Osteoblast (primary cell): ENCODE results near the gene CACNA2D3. TPM values are rescaled to one million over a fixed set of nuclear protein-coding genes. Genes with fewer than 3 reads are reported as not detected.

Source experiments
- DNase-seq: peaks from one replicate; pipeline ENCODE4 v3.0.0; 2011; ENCODE audit warnings: low spot score, mixed read lengths; ENCODE audit not compliant: insufficient read length; ENCODE audit errors: missing footprints
- H2AFZ ChIP-seq: 2 replicates; pipeline ENCODE4 v1.6.0; 2011; ENCODE audit warnings: mild to moderate bottlenecking, low read length
- H3K27ac ChIP-seq: 2 replicates; pipeline ENCODE4 v1.5.1; 2011; ENCODE audit warnings: mild to moderate bottlenecking, low read depth, low read length, moderate library complexity
- H3K27me3 ChIP-seq: 2 replicates; pipeline ENCODE4 v1.6.0; 2012; ENCODE audit warnings: mild to moderate bottlenecking, control low read depth, inconsistent platforms, low read length, moderate library complexity; ENCODE audit not compliant: insufficient read depth
- H3K36me3 ChIP-seq: 2 replicates; pipeline ENCODE4 v1.5.1; 2011; ENCODE audit warnings: mild to moderate bottlenecking, low read length, control low read depth, moderate library complexity; ENCODE audit not compliant: insufficient read depth
- H3K4me1 ChIP-seq: 2 replicates; pipeline ENCODE4 v1.5.1; 2011; ENCODE audit warnings: mild to moderate bottlenecking, low read length, control low read depth, moderate library complexity; ENCODE audit not compliant: insufficient read depth
- H3K4me2 ChIP-seq: 2 replicates; pipeline ENCODE4 v1.6.0; 2011; ENCODE audit warnings: mild to moderate bottlenecking, low read length; ENCODE audit not compliant: insufficient read depth
- H3K4me3 ChIP-seq: fragments of 200-600 bp; sonication (generic); 3 replicates; pipeline ENCODE4 v1.5.1; 2012; ENCODE audit warnings: mild to moderate bottlenecking, low read length, inconsistent platforms; ENCODE audit not compliant: insufficient read depth
- H3K79me2 ChIP-seq: 2 replicates; pipeline ENCODE4 v1.6.0; 2012; ENCODE audit warnings: mild to moderate bottlenecking, low read length, control low read depth, inconsistent platforms; ENCODE audit not compliant: insufficient read depth
- H3K9me3 ChIP-seq: 2 replicates; pipeline ENCODE4 v1.5.1; 2011; ENCODE audit warnings: low read depth, low read length, control low read depth
- H4K20me1 ChIP-seq: 2 replicates; pipeline ENCODE4 v1.6.0; 2012; ENCODE audit warnings: mild to moderate bottlenecking, low read length, control low read depth; ENCODE audit not compliant: insufficient read depth
- total RNA-seq: library from RNA; depleted of rRNA; stranded (reverse); fragments of >200 nt; gene quantifications from 2 replicates; pipeline ENCODE4 v1.2.3, GENCODE V29; 2012
- TF ChIP-seq, protein P1 (sequence below): IDR thresholded peaks from 2 replicates; pipeline ENCODE4 v1.5.1; 2011; ENCODE audit warnings: mild to moderate bottlenecking, low read depth, low read length, moderate library complexity; ENCODE audit errors: extremely low read depth

CACNA2D3 gene
- total RNA-seq, result under 0.01 and 0.36 TPM in 2 replicates

- peaks cover 39% of the 10 kb centered on the region for H3K27me3 ChIP-seq
- H3K4me3 ChIP-seq, result no peak within 1 kb of the TSS
- H3K4me2 ChIP-seq, result peak within 1 kb of the TSS; percentile 13
- no peaks in the 10 kb centered on the region for H3K4me1 ChIP-seq
- H4K20me1 ChIP-seq, result no peaks in the 10 kb centered on the region
- H3K9me3 ChIP-seq, result no peaks in the 10 kb centered on the region
- H3K36me3 ChIP-seq, result no peaks in the 10 kb centered on the region
- no peaks in the 10 kb centered on the region for H3K79me2 ChIP-seq
- DNase-seq, result peak; percentile 87
- no peak within 1 kb of the TSS for H3K27ac ChIP-seq
- H2AFZ ChIP-seq, result no peak within 1 kb of the TSS
- TF ChIP-seq, protein P1, sequence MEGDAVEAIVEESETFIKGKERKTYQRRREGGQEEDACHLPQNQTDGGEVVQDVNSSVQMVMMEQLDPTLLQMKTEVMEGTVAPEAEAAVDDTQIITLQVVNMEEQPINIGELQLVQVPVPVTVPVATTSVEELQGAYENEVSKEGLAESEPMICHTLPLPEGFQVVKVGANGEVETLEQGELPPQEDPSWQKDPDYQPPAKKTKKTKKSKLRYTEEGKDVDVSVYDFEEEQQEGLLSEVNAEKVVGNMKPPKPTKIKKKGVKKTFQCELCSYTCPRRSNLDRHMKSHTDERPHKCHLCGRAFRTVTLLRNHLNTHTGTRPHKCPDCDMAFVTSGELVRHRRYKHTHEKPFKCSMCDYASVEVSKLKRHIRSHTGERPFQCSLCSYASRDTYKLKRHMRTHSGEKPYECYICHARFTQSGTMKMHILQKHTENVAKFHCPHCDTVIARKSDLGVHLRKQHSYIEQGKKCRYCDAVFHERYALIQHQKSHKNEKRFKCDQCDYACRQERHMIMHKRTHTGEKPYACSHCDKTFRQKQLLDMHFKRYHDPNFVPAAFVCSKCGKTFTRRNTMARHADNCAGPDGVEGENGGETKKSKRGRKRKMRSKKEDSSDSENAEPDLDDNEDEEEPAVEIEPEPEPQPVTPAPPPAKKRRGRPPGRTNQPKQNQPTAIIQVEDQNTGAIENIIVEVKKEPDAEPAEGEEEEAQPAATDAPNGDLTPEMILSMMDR, result no peak
Measured at GRCh38 chr3:54122324-54123002, at the start of gene CACNA2D3. CACNA2D3 (plus strand) TSS chr3:54122552.

DNA sequence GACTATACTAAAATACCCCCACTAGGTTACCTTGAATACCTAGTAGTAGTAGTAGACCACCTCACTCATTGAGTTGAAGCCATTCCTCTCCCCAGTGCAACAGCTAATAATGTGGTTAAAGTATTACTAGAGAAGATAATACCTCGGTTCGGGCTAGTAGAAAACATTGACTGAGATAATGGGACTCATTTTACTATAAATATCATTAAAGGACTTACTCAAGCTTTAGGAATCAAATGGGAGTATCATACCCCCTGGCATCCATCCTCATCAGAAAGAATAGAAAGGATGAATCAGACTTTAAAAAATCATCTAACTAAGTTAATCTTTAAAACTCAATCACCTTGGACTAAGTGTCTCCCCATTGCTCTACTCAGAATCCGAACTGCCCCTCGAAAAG is 49.0 kb upstream of the CACNA2D3 start:
- Histone ChIP-seq H2AFZ (no peak overlapping the region), H3K9me3 (no peaks in the 10 kb centered on the region), H3K4me3 (no peak overlapping the region), H3K79me2 (no peaks in the 10 kb centered on the region), H3K4me2 (no peak overlapping the region), H3K36me3 (no peaks in the 10 kb centered on the region), H4K20me1 (no peaks in the 10 kb centered on the region), H3K27ac (no peak overlapping the region), H3K27me3 (no peaks in the 10 kb centered on the region), H3K4me1 (no peaks in the 10 kb centered on the region)
- DNase-seq, result no peak
- TF ChIP-seq, protein P1, result no peak

GRCh38 chr3:54079314-54079713 is 43.0 kb upstream of the CACNA2D3 start:
- Histone ChIP-seq H3K79me2 (no peaks in the 10 kb centered on the region), H3K36me3 (no peaks in the 10 kb centered on the region), H3K9me3 (no peaks in the 10 kb centered on the region), H2AFZ (no peak overlapping the region), H3K4me2 (no peak overlapping the region), H3K27me3 (no peaks in the 10 kb centered on the region), H4K20me1 (no peaks in the 10 kb centered on the region), H3K27ac (no peak overlapping the region), H3K4me1 (no peaks in the 10 kb centered on the region), H3K4me3 (no peak overlapping the region)
- TF ChIP-seq, protein P1, result no peak
- DNase-seq, result no peak

- Histone ChIP-seq H3K79me2 (no peaks in the 10 kb centered on the region), H3K4me2 (no peak overlapping the region), H4K20me1 (no peaks in the 10 kb centered on the region), H3K4me1 (no peaks in the 10 kb centered on the region), H3K36me3 (no peaks in the 10 kb centered on the region), H3K27me3 (no peaks in the 10 kb centered on the region), H3K9me3 (no peaks in the 10 kb centered on the region), H3K27ac (no peak overlapping the region), H2AFZ (no peak overlapping the region), H3K4me3 (no peak overlapping the region)
- DNase-seq, result no peak
- TF ChIP-seq, protein P1, result no peak
Measured at GRCh38 chr3:54079730-54080325, 42.5 kb upstream of the CACNA2D3 start.
